Esophagus (tissue), 2 donors: ENCODE results near the gene CCM2. TPM values are rescaled to one million over a fixed set of nuclear protein-coding genes. Genes with fewer than 3 reads are reported as not detected.
A peak's percentile ranks its signal among the peaks of the same experiment; 100 is the strongest.
"Not testable (repeated sequence)": the region's sequence is repeated elsewhere in the genome, so short reads cannot be mapped to it uniquely, and the experiment has no call there.

Experiments
- H3K27ac ChIP-seq, 2 donors: one replicate each; pipeline ENCODE4 v1.5.1; 2013; ENCODE audit warnings: low read depth in 2 of 2, mild to moderate bottlenecking in 2 of 2, inconsistent platforms in 1 of 2, low read length in 1 of 2, moderate library complexity in 1 of 2
- H3K27me3 ChIP-seq, 2 donors: one replicate each; pipeline ENCODE4 v1.6.1; 2013; ENCODE audit warnings: low read length in 2 of 2, control low read depth in 1 of 2, mild to moderate bottlenecking in 1 of 2; ENCODE audit not compliant: insufficient read depth in 2 of 2, control insufficient read depth in 1 of 2
- H3K36me3 ChIP-seq, 2 donors: one replicate each; pipeline ENCODE4 v1.6.1; 2013; ENCODE audit warnings: low read length in 1 of 2; ENCODE audit not compliant: control insufficient read depth in 2 of 2, insufficient read depth in 2 of 2
- H3K4me1 ChIP-seq, 2 donors: one replicate each; pipeline ENCODE4 v1.6.1; 2013; ENCODE audit warnings: low read length in 1 of 2; ENCODE audit not compliant: control insufficient read depth in 2 of 2, insufficient read depth in 2 of 2
- H3K4me3 ChIP-seq, 2 donors: one replicate each; pipeline ENCODE4 v1.5.1; 2013; ENCODE audit warnings: low read length in 2 of 2, mild to moderate bottlenecking in 2 of 2, low read depth in 1 of 2, moderate library complexity in 1 of 2
- H3K9me3 ChIP-seq, 2 donors: one replicate each; pipeline ENCODE4 v1.6.1; 2013; ENCODE audit warnings: mild to moderate bottlenecking in 2 of 2, low read depth in 1 of 2, low read length in 1 of 2, moderate library complexity in 1 of 2; ENCODE audit not compliant: control insufficient read depth in 2 of 2, insufficient read depth in 1 of 2
- WGBS, 2 donors: extraction: QIAGEN DNeasy Blood & Tissue Kit; methylation state at CpG; one replicate each; pipeline ENCODE4 v1.1.7; 2013; 5-methylcytosine and 5-hydroxymethylcytosine counted together
- polyA plus RNA-seq, 2 donors: library from polyadenylated mRNA; stranded (reverse); fragments of 200-250 nt; gene quantifications; one replicate each; pipeline ENCODE4 v1.2.3, GENCODE V29; 2013
- donor health status: healthy with polysubstance abuse.
- donor health status: Bipolar disorder and iron deficiency.

The CCM2 gene
- polyA plus RNA-seq, 2 donors, result 20.2 to 24.0 TPM

GRCh38 chr7:45020915-45021314, 20.9 kb downstream of the CCM2 start:
- Histone ChIP-seq H3K36me3 (peaks cover 0 to 4% of the 10 kb centered on the region in 2 donors), H3K27ac (no peak overlapping the region), H3K9me3 (no peaks in the 10 kb centered on the region), H3K27me3 (no peaks in the 10 kb centered on the region), H3K4me1 (peaks cover 2 to 4% of the 10 kb centered on the region in 2 donors), H3K4me3 (no peak overlapping the region)
- 69 to 74% methylated on average over 5 of the region's 5 CpGs for WGBS, 2 donors

GRCh38 chr7:45021604-45022296, 21.7 kb downstream of the CCM2 start:
- H3K4me1 ChIP-seq, result peaks cover 2 to 4% of the 10 kb centered on the region in 2 donors
- H3K9me3 ChIP-seq, result no peaks in the 10 kb centered on the region
- H3K4me3 ChIP-seq, result no peak overlapping the region
- H3K36me3 ChIP-seq, result peaks cover 0 to 4% of the 10 kb centered on the region in 2 donors
- H3K27ac ChIP-seq, result no peak overlapping the region
- WGBS, 2 donors, result 72 to 79% methylated on average over 3 of the region's 3 CpGs
- no peaks in the 10 kb centered on the region for H3K27me3 ChIP-seq

GRCh38 chr7:45024126-45024744, 24.2 kb downstream of the CCM2 start:
- peaks cover 0 to 7% of the 10 kb centered on the region in 2 donors for H3K36me3 ChIP-seq
- H3K27ac ChIP-seq, result no peak overlapping the region
- 57 to 69% methylated on average over 2 of the region's 2 CpGs for WGBS, 2 donors
- no peaks in the 10 kb centered on the region for H3K9me3 ChIP-seq
- H3K27me3 ChIP-seq, result no peaks in the 10 kb centered on the region
- H3K4me3 ChIP-seq, result no peak overlapping the region
- H3K4me1 ChIP-seq, result peaks cover 2 to 4% of the 10 kb centered on the region in 2 donors

GRCh38 chr7:45025473-45025872, 25.5 kb downstream of the CCM2 start:
- H3K27me3 ChIP-seq, result not testable (repeated sequence)
- WGBS, 2 donors, result 88 to 91% methylated on average over 12 of the region's 12 CpGs

GRCh38 chr7:45026013-45026412, 26.0 kb downstream of the CCM2 start:
- Histone ChIP-seq H3K36me3 (peaks cover 0 to 5% of the 10 kb centered on the region in 2 donors), H3K4me1 (peaks cover 2% of the 10 kb centered on the region in 2 donors), H3K9me3 (no peaks in the 10 kb centered on the region), H3K27me3 (no peaks in the 10 kb centered on the region), H3K4me3 (no peak overlapping the region), H3K27ac (no peak overlapping the region)
- 82 to 87% methylated on average over 1 of the region's 1 CpG for WGBS, 2 donors

More at GRCh38 chr7:45025473-45025872, 25.5 kb downstream of the CCM2 start:
- H3K27ac ChIP-seq, H3K36me3 ChIP-seq, H3K4me3 ChIP-seq, H3K4me1 ChIP-seq, H3K9me3 ChIP-seq: not testable (repeated sequence)

GRCh38 chr7:45026984-45027773, 27.2 kb downstream of the CCM2 start:
- Histone ChIP-seq H3K27me3 (no peaks in the 10 kb centered on the region), H3K36me3 (peaks cover 0 to 7% of the 10 kb centered on the region in 2 donors)
- WGBS, 2 donors, result 69 to 72% methylated on average over 10 of the region's 10 CpGs

GRCh38 chr7:45027774-45028114, 27.7 kb downstream of the CCM2 start:
- peaks cover 0 to 3% of the 10 kb centered on the region in 2 donors for H3K4me1 ChIP-seq
- H3K36me3 ChIP-seq, result peaks cover 0 to 7% of the 10 kb centered on the region in 2 donors
- H3K4me3 ChIP-seq, result peak overlapping the region; percentile 29 to 43
- H3K27me3 ChIP-seq, result no peaks in the 10 kb centered on the region
- no peak overlapping the region for H3K27ac ChIP-seq
- H3K9me3 ChIP-seq, result no peaks in the 10 kb centered on the region
- 76 to 83% methylated on average over 4 of the region's 4 CpGs for WGBS, 2 donors

More at GRCh38 chr7:45026984-45027773, 27.2 kb downstream of the CCM2 start:
- Histone ChIP-seq H3K4me3 (peak overlapping the region in 1 of 2 donors; percentile 43), H3K27ac (peak overlapping the region in 1 of 2 donors; percentile 14), H3K9me3 (no peaks in the 10 kb centered on the region), H3K4me1 (peaks cover 0 to 3% of the 10 kb centered on the region in 2 donors)

GRCh38 chr7:45028138-45028919, 28.3 kb downstream of the CCM2 start:
- H3K4me3 ChIP-seq, result peak overlapping the region; percentile 29 to 43
- peaks cover 0 to 7% of the 10 kb centered on the region in 2 donors for H3K36me3 ChIP-seq
- H3K9me3 ChIP-seq, result no peaks in the 10 kb centered on the region
- WGBS, 2 donors, result 77 to 82% methylated on average over 17 of the region's 17 CpGs
- H3K27me3 ChIP-seq, result no peaks in the 10 kb centered on the region
- H3K27ac ChIP-seq, result no peak overlapping the region
- H3K4me1 ChIP-seq, result peaks cover 0 to 5% of the 10 kb centered on the region in 2 donors

GRCh38 chr7:45028920-45029344, 28.9 kb downstream of the CCM2 start:
- Histone ChIP-seq H3K9me3 (no peaks in the 10 kb centered on the region), H3K27me3 (no peaks in the 10 kb centered on the region), H3K4me3 (no peak overlapping the region), H3K4me1 (peaks cover 0 to 8% of the 10 kb centered on the region in 2 donors), H3K36me3 (peaks cover 0 to 7% of the 10 kb centered on the region in 2 donors), H3K27ac (no peak overlapping the region)
- whole genome bisulfite sequencing, 2 donors, result 83 to 85% methylated on average over 7 of the region's 7 CpGs
